Choroid plexus epithelial cell (primary cell): Measurements from ENCODE around the gene AVEN.
"Not testable (repeated sequence)": the region's sequence is repeated elsewhere in the genome, so short reads cannot be mapped to it uniquely, and the experiment has no call there.

Source experiments
- DNase-seq: peaks from one replicate; pipeline ENCODE4 v3.0.0-alpha.2; 2010; ENCODE audit warnings: low read depth
- H3K4me3 ChIP-seq: 2 replicates; pipeline ENCODE4 v1.5.1; 2011; ENCODE audit warnings: low read depth, mild to moderate bottlenecking, control low read depth, low read length, moderate library complexity
- CTCF ChIP-seq: conservative IDR thresholded peaks from 2 replicates; pipeline ENCODE4 v1.5.1; 2011; ENCODE audit warnings: low read depth, mild to moderate bottlenecking, control low read depth, inconsistent platforms, low read length, moderate library complexity

The AVEN gene

GRCh38 chr15:34010921-34011320 lies 28.1 kb downstream of the AVEN start:
- no peak for TF ChIP-seq CTCF
- no peak overlapping the region for H3K4me3 ChIP-seq
- no peak for DNase-seq

GRCh38 chr15:34009656-34010055 lies 29.3 kb downstream of the AVEN start:
- no peak for TF ChIP-seq CTCF
- no peak for DNase-seq
- no peak overlapping the region for H3K4me3 ChIP-seq

GRCh38 chr15:34006381-34006780 lies 32.6 kb downstream of the AVEN start:
- no peak for DNase-seq
- TF ChIP-seq CTCF: no peak
- no peak overlapping the region for H3K4me3 ChIP-seq

- no peak for DNase-seq
- H3K4me3 ChIP-seq: no peak overlapping the region
- no peak for TF ChIP-seq CTCF
These were observed 37.5 kb downstream of the AVEN start for GRCh38 chr15:34001536-34001935.

- DNase-seq, H3K4me3 ChIP-seq: not testable (repeated sequence)
These were observed 43.3 kb downstream of the AVEN start for GRCh38 chr15:33995666-33996065.

GRCh38 chr15:33994005-33994615 lies 44.9 kb downstream of the AVEN start:
- peak; percentile 81 for TF ChIP-seq CTCF
- no peak overlapping the region for H3K4me3 ChIP-seq
- DNase-seq: peak; percentile 79

- no peak overlapping the region for H3K4me3 ChIP-seq
- no peak for TF ChIP-seq CTCF
- DNase-seq: peak; percentile 46
These were observed 50.6 kb downstream of the AVEN start for GRCh38 chr15:33988384-33988783.
